GM12892 (cell line): ENCODE measurements around the gene COL23A1.

Experiments
- POLR2AphosphoS5 ChIP-seq: IDR thresholded peaks from 2 replicates; pipeline ENCODE4 v1.6.1; 2011; ENCODE audit warnings: low read depth, low read length, control low read depth
- TAF1 ChIP-seq: IDR thresholded peaks from 2 replicates; pipeline ENCODE4 v1.6.1; 2011; ENCODE audit warnings: low read depth, mild to moderate bottlenecking, control low read depth, low read length, borderline replicate concordance

DNA sequence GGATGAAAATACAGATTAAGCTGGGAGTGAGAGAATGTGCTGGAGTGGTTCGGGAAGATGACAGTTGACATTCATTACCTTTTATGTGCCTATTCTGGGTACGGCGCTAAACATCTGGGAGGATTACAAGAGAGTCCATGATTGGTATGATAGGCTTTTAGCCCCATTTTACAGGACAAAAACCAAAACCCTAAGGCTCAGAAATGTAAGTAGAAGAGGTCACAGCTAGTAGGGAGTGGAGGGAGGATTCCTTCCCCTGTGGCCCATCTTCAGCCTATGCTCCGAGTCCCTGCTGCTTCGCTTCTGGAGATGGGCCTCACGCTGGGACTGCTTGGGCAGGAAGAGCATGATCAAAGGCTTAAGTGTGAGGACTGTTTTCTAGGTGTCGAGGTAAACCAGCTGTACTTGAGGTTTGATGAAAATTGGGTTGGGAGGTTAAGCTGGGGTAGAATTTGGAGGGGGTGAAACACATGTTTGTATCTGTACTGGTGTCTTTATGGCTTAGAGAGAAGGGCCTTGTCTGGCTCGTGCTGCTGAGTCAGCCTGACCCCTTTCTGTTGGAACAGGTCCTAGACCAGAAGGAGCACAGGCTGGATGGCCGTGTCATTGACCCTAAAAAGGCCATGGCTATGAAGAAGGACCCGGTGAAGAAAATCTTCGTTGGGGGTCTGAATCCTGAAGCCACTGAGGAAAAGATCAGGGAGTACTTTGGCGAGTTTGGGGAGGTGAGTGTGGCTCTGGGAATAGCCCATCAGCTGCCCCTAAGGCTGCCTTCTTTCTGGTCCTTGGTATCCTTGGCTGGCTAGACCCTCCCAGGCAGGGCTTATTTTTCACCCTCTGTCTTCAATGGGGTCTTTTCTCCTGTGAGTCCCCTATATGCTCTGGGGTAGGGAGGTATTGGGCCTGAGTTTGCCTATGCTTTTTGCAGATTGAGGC, 383.8 kb downstream of the COL23A1 start:
- TF ChIP-seq TAF1 (no peak), POLR2AphosphoS5 (peak; percentile 22; the same call in 1 of the 2 replicates)
